ENCODE results near the gene CREBBP.
"Not testable (repeated sequence)": the region's sequence is repeated elsewhere in the genome, so short reads cannot be mapped to it uniquely, and the experiment has no call there.

Gene CREBBP

GRCh38 chr16:3725276-3725675 lies 155.2 kb downstream of the CREBBP start:
- DNase-seq (ENCODE audit: low read depth, low spot score): no peak
- H3K36me3 ChIP-seq (ENCODE audit: insufficient read depth, low read length): peaks cover 31% of the 10 kb centered on the region
- TF ChIP-seq FOXP2 (optimal IDR thresholded peaks at IDR 0.05; ENCODE audit: control extremely low read depth, extremely low read length, insufficient read depth) (no peak), POLR2AphosphoS5 (IDR thresholded peaks at IDR 0.05; ENCODE audit: borderline replicate concordance, low read depth, low read length) (no peak), EZH2 (IDR thresholded peaks at IDR 0.05) (no peak)
- H3K4me3 ChIP-seq: no peak overlapping the region
- no peaks in the 10 kb centered on the region for H3K9me3 ChIP-seq (ENCODE audit: low read depth, low read length)
- H3K9ac ChIP-seq (ENCODE audit: insufficient read length): no peak overlapping the region
- H3K27ac ChIP-seq: no peak overlapping the region

- Histone ChIP-seq H3K4me3 (no peak overlapping the region), H3K9me3 (ENCODE audit: low read depth, low read length) (no peaks in the 10 kb centered on the region), H3K9ac (ENCODE audit: insufficient read length) (no peak overlapping the region), H3K36me3 (ENCODE audit: insufficient read depth, low read length) (peaks cover 5% of the 10 kb centered on the region), H3K27ac (no peak overlapping the region)
- no peak for DNase-seq (ENCODE audit: low read depth, low spot score)
- TF ChIP-seq EZH2 (IDR thresholded peaks at IDR 0.05): no peak
- no peak for TF ChIP-seq POLR2AphosphoS5 (IDR thresholded peaks at IDR 0.05; ENCODE audit: borderline replicate concordance, low read depth, low read length)
- TF ChIP-seq FOXP2 (optimal IDR thresholded peaks at IDR 0.05; ENCODE audit: control extremely low read depth, extremely low read length, insufficient read depth): no peak
Measured at GRCh38 chr16:3722508-3722907, 158.0 kb downstream of the CREBBP start.

- no peak for DNase-seq (ENCODE audit: low read depth, low spot score)
- no peak overlapping the region for H3K4me3 ChIP-seq
- no peaks in the 10 kb centered on the region for H3K9me3 ChIP-seq (ENCODE audit: low read depth, low read length)
- peaks cover 10% of the 10 kb centered on the region; the same call in 1 of the 2 replicates for H3K36me3 ChIP-seq (ENCODE audit: insufficient read depth, low read length)
- no peak overlapping the region for H3K9ac ChIP-seq (ENCODE audit: insufficient read length)
- TF ChIP-seq EZH2 (IDR thresholded peaks at IDR 0.05) (no peak), POLR2AphosphoS5 (IDR thresholded peaks at IDR 0.05; ENCODE audit: borderline replicate concordance, low read depth, low read length) (no peak), FOXP2 (optimal IDR thresholded peaks at IDR 0.05; ENCODE audit: control extremely low read depth, extremely low read length, insufficient read depth) (no peak)
- no peak overlapping the region for H3K27ac ChIP-seq
Measured at GRCh38 chr16:3720418-3720817, 160.1 kb downstream of the CREBBP start.

- H3K27ac ChIP-seq: no peak overlapping the region
- TF ChIP-seq POLR2AphosphoS5 (IDR thresholded peaks at IDR 0.05; ENCODE audit: borderline replicate concordance, low read depth, low read length): no peak
- TF ChIP-seq FOXP2 (optimal IDR thresholded peaks at IDR 0.05; ENCODE audit: control extremely low read depth, extremely low read length, insufficient read depth): no peak
- no peak for TF ChIP-seq EZH2 (IDR thresholded peaks at IDR 0.05)
Measured at GRCh38 chr16:3718628-3719027, 161.9 kb downstream of the CREBBP start.

GRCh38 chr16:3718019-3718391 lies 162.5 kb downstream of the CREBBP start:
- H3K36me3 ChIP-seq (ENCODE audit: insufficient read depth, low read length): peaks cover 31% of the 10 kb centered on the region
- peak overlapping the region; percentile 98 for H3K9ac ChIP-seq (ENCODE audit: insufficient read length)
- no peaks in the 10 kb centered on the region for H3K9me3 ChIP-seq (ENCODE audit: low read depth, low read length)
- no peak for TF ChIP-seq EZH2 (IDR thresholded peaks at IDR 0.05)
- TF ChIP-seq FOXP2 (optimal IDR thresholded peaks at IDR 0.05; ENCODE audit: control extremely low read depth, extremely low read length, insufficient read depth): no peak
- no peak for TF ChIP-seq POLR2AphosphoS5 (IDR thresholded peaks at IDR 0.05; ENCODE audit: borderline replicate concordance, low read depth, low read length)
- peak overlapping the region; percentile 99 for H3K4me3 ChIP-seq
- no peak for DNase-seq (ENCODE audit: low read depth, low spot score)
- peak overlapping the region; percentile 94 for H3K27ac ChIP-seq

More at GRCh38 chr16:3718628-3719027, 161.9 kb downstream of the CREBBP start:
- DNase-seq (ENCODE audit: low read depth, low spot score): no peak
- Histone ChIP-seq H3K4me3 (no peak overlapping the region), H3K36me3 (ENCODE audit: insufficient read depth, low read length) (peaks cover 25% of the 10 kb centered on the region), H3K9ac (ENCODE audit: insufficient read length) (no peak overlapping the region), H3K9me3 (ENCODE audit: low read depth, low read length) (no peaks in the 10 kb centered on the region)

- Histone ChIP-seq H3K9me3 (ENCODE audit: low read depth, low read length) (no peaks in the 10 kb centered on the region), H3K36me3 (ENCODE audit: insufficient read depth, low read length) (peaks cover 34% of the 10 kb centered on the region), H3K9ac (ENCODE audit: insufficient read length) (peak within 1 kb of the TSS; percentile 98), H3K4me3 (peak within 1 kb of the TSS; percentile 99), H3K27ac (peak within 1 kb of the TSS; percentile 94)
- TF ChIP-seq POLR2AphosphoS5 (IDR thresholded peaks at IDR 0.05; ENCODE audit: borderline replicate concordance, low read depth, low read length) (peak; percentile 79), FOXP2 (optimal IDR thresholded peaks at IDR 0.05; ENCODE audit: control extremely low read depth, extremely low read length, insufficient read depth) (no peak)
- DNase-seq (ENCODE audit: low read depth, low spot score): no peak
Measured at GRCh38 chr16:3717235-3718018, 163.1 kb downstream of the CREBBP start, which contains the start of gene TRAP1. Gene TRAP1, minus strand, starts transcription at chr16:3717524. Its CDS starts 16 bp downstream, at chr16:3717508.

GRCh38 chr16:3716831-3717234 lies 163.7 kb downstream of the CREBBP start:
- peaks cover 37% of the 10 kb centered on the region for H3K36me3 ChIP-seq (ENCODE audit: insufficient read depth, low read length)
- no peaks in the 10 kb centered on the region for H3K9me3 ChIP-seq (ENCODE audit: low read depth, low read length)
- H3K4me3 ChIP-seq: peak overlapping the region; percentile 99
- TF ChIP-seq POLR2AphosphoS5 (IDR thresholded peaks at IDR 0.05; ENCODE audit: borderline replicate concordance, low read depth, low read length) (no peak), EZH2 (IDR thresholded peaks at IDR 0.05) (no peak), FOXP2 (optimal IDR thresholded peaks at IDR 0.05; ENCODE audit: control extremely low read depth, extremely low read length, insufficient read depth) (no peak)
- H3K9ac ChIP-seq (ENCODE audit: insufficient read length): peak overlapping the region; percentile 98
- peak overlapping the region; percentile 71 for H3K27ac ChIP-seq
- DNase-seq (ENCODE audit: low read depth, low spot score): no peak

GRCh38 chr16:3715430-3715829 lies 165.1 kb downstream of the CREBBP start:
- H3K4me3 ChIP-seq: peak overlapping the region; percentile 99; the same call in 1 of the 2 replicates
- no peak for TF ChIP-seq EZH2 (IDR thresholded peaks at IDR 0.05)
- no peak for TF ChIP-seq FOXP2 (optimal IDR thresholded peaks at IDR 0.05; ENCODE audit: control extremely low read depth, extremely low read length, insufficient read depth)
- TF ChIP-seq POLR2AphosphoS5 (IDR thresholded peaks at IDR 0.05; ENCODE audit: borderline replicate concordance, low read depth, low read length): no peak
- no peak overlapping the region for H3K9ac ChIP-seq (ENCODE audit: insufficient read length)
- no peak overlapping the region for H3K27ac ChIP-seq
- H3K36me3 ChIP-seq (ENCODE audit: insufficient read depth, low read length): peaks cover 38% of the 10 kb centered on the region
- no peaks in the 10 kb centered on the region for H3K9me3 ChIP-seq (ENCODE audit: low read depth, low read length)
- DNase-seq (ENCODE audit: low read depth, low spot score): no peak

GRCh38 chr16:3714378-3714777 lies 166.1 kb downstream of the CREBBP start:
- not testable (repeated sequence) for H3K9ac ChIP-seq (ENCODE audit: insufficient read length); H3K9me3 ChIP-seq (ENCODE audit: low read depth, low read length); H3K4me3 ChIP-seq; DNase-seq (ENCODE audit: low read depth, low spot score); H3K27ac ChIP-seq
- peaks cover 49% of the 10 kb centered on the region for H3K36me3 ChIP-seq (ENCODE audit: insufficient read depth, low read length)

All from SK-N-MC (cell line).